ENCODE measurements around the gene SLC22A31. TPM values are rescaled to one million over a fixed set of nuclear protein-coding genes. Genes with fewer than 3 reads are reported as not detected.

SLC22A31 gene
- total and polyA plus RNA-seq, 2 donors (not counting 3 experiments of a cell fraction or from before 2014, with no cell fraction given), result 1.0 TPM; not detected in 1

DNA sequence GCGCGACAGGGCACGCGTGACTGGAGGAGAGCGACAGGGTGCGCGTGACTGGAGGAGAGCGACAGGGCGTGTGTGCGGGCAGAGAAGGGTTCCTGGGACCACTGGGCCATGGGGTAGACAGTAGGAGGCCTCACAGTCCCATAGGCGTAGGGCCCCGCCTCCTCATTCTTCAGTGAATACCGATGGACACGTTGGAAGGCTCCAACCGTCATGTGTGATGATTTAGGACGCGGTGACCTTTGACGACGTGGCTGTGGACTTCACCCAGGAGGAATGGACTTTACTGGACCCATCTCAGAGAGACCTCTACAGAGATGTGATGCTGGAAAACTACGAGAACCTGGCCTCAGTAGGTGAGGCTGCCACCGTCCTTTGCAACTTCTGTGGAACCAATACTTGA lies 22.6 kb upstream of the SLC22A31 start:
- POLR2A ChIA-PET, result no interaction called here
- Histone ChIP-seq H3K27ac (ENCODE audit: insufficient read depth, low read depth, low read length) (no peak overlapping the region), H4K20me1 (replicated peaks; ENCODE audit: control insufficient read depth, extremely low read depth, insufficient read depth, low read length) (no peaks in the 10 kb centered on the region), H3K4me3 (replicated peaks in 1 of 3; ENCODE audit: insufficient read depth in 1 of 3, low read depth in 1 of 3, low read length in 3 of 3) (no peak overlapping the region), H3K27me3 (ENCODE audit: control insufficient read depth in 2 of 2, insufficient read depth in 2 of 2, low read length in 2 of 2) (no peaks in the 10 kb centered on the region), H3K9me3 (replicated peaks; ENCODE audit: control insufficient read depth, insufficient read depth, low read length) (peaks cover 13% of the 10 kb centered on the region), H3K9me1 (replicated peaks; ENCODE audit: control insufficient read depth, extremely low read depth, insufficient read depth, low read length) (no peaks in the 10 kb centered on the region), H3K36me3 (ENCODE audit: control insufficient read depth in 2 of 2, extremely low read depth in 1 of 2, insufficient read depth in 2 of 2, low read length in 2 of 2) (peaks cover 21 to 46% of the 10 kb centered on the region in 2 experiments), H3K4me2 (ENCODE audit: insufficient read depth, low read length) (no peak overlapping the region), H3K79me2 (ENCODE audit: control insufficient read depth, insufficient read depth, low read length) (peaks cover 6% of the 10 kb centered on the region), H2AFZ (ENCODE audit: low read depth, low read length) (no peak overlapping the region), H3K4me1 (ENCODE audit: control insufficient read depth, extremely low read depth, insufficient read depth, low read length) (peaks cover 4% of the 10 kb centered on the region), H3K9ac (replicated peaks; ENCODE audit: extremely low read depth, insufficient read depth, low read length) (no peak overlapping the region)
- DNase-seq (ENCODE audit: low read depth, low spot score) (no peak), FAIRE-seq (no peak)
- intact Hi-C loops (cut with micrococcal nuclease) (no loop called here), dilution Hi-C loops (cut with MboI; ENCODE audit: extremely low pct_ligation_motif_present, low sequenced_read_pairs) (no loop called here)
- no TSS peak for BruUV-seq (replicated peaks)
- TF ChIP-seq, protein P1, sequence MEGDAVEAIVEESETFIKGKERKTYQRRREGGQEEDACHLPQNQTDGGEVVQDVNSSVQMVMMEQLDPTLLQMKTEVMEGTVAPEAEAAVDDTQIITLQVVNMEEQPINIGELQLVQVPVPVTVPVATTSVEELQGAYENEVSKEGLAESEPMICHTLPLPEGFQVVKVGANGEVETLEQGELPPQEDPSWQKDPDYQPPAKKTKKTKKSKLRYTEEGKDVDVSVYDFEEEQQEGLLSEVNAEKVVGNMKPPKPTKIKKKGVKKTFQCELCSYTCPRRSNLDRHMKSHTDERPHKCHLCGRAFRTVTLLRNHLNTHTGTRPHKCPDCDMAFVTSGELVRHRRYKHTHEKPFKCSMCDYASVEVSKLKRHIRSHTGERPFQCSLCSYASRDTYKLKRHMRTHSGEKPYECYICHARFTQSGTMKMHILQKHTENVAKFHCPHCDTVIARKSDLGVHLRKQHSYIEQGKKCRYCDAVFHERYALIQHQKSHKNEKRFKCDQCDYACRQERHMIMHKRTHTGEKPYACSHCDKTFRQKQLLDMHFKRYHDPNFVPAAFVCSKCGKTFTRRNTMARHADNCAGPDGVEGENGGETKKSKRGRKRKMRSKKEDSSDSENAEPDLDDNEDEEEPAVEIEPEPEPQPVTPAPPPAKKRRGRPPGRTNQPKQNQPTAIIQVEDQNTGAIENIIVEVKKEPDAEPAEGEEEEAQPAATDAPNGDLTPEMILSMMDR (IDR thresholded peaks at IDR 0.05; ENCODE audit: extremely low read depth in 1 of 2, insufficient read depth in 1 of 2, low read depth in 1 of 2, low read length in 2 of 2), result no peak
- TF ChIP-seq JUN (IDR thresholded peaks at IDR 0.05; ENCODE audit: borderline replicate concordance, insufficient read depth, insufficient read length, low read depth), result no peak
- no peak for TF ChIP-seq POLR2AphosphoS5 (IDR thresholded peaks at IDR 0.05; ENCODE audit: insufficient read depth, low read depth, low read length)
- TF ChIP-seq, protein P2, sequence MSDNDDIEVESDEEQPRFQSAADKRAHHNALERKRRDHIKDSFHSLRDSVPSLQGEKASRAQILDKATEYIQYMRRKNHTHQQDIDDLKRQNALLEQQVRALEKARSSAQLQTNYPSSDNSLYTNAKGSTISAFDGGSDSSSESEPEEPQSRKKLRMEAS (IDR thresholded peaks at IDR 0.05; ENCODE audit: insufficient read depth, insufficient read length), result no peak
- no peak for TF ChIP-seq MYC (IDR thresholded peaks at IDR 0.05; ENCODE audit: low read depth, low read length)
- no peak for TF ChIP-seq FOS (IDR thresholded peaks at IDR 0.05; ENCODE audit: borderline replicate concordance, insufficient read depth, low read length)
- CTCF ChIA-PET, result no interaction called here

Measured in endothelial cell of umbilical vein (primary cell).